Measurements from ENCODE around the gene PTX4. TPM values are rescaled to one million over a fixed set of nuclear protein-coding genes. Genes with fewer than 3 reads are reported as not detected.
A peak's percentile ranks its signal among the peaks of the same experiment; 100 is the strongest.

The PTX4 gene
- total and polyA plus RNA-seq, 9 of the 15 experiments (the other 6 are each of a cell fraction or from before 2014, with no cell fraction given): 0.11 TPM; not detected in 8

DNA sequence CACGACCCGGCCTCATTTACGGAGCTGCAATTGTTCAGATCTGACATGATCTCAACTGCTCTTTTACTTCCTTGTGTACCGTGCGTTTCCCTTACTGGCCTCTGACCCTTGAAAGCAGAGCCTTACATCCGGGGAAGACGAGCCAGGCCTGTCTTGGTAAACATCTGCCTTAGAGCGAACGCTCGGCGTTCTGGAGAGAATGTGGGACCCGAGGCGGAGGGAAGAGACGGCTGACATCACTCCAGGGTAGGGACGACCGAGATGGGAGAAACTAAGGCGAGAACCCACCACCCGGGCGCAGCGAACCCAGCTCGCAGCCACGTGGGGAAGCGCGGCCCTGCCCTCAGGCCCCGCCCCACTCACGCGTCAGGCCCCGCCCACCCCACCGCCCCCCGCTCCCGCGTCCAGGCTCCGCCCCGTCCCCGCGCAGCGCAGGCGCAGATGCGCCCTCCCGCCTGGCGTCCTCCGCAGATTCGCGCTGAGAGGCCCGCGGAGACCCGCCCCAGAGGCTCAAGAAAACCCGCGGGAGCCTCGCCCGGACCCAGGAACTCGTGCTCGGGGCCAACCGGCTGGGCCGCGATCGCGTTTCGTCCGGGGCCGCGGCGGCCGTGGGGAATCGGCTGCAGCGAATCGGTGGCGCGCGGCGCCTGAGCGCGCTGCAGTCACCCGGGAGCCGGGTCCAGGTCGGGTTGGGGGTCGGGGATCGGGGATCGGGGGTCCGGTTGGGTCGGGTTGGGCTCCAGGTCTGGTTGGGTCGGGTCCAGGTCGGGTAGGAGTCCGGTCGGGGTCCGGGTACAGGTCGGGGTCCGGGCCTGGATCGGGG, 4.4 kb upstream of the PTX4 start, which contains the start of gene TELO2 (continued):
- TF ChIP-seq GATAD2A (IDR thresholded peaks at IDR 0.05) (peak; percentile 22; the same call in 1 of the 2 replicates), RAD51 (IDR thresholded peaks at IDR 0.05; ENCODE audit: borderline replicate concordance, low read depth) (peak; percentile 33; the same call in 1 of the 2 replicates)
- TF ChIP-seq, protein P1, sequence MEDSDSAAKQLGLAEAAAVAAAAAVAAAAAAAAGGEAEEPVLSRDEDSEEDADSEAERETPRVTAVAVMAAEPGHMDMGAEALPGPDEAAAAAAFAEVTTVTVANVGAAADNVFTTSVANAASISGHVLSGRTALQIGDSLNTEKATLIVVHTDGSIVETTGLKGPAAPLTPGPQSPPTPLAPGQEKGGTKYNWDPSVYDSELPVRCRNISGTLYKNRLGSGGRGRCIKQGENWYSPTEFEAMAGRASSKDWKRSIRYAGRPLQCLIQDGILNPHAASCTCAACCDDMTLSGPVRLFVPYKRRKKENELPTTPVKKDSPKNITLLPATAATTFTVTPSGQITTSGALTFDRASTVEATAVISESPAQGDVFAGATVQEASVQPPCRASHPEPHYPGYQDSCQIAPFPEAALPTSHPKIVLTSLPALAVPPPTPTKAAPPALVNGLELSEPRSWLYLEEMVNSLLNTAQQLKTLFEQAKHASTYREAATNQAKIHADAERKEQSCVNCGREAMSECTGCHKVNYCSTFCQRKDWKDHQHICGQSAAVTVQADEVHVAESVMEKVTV (CRISPR knock-in tag; IDR thresholded peaks at IDR 0.05): no peak

DNA sequence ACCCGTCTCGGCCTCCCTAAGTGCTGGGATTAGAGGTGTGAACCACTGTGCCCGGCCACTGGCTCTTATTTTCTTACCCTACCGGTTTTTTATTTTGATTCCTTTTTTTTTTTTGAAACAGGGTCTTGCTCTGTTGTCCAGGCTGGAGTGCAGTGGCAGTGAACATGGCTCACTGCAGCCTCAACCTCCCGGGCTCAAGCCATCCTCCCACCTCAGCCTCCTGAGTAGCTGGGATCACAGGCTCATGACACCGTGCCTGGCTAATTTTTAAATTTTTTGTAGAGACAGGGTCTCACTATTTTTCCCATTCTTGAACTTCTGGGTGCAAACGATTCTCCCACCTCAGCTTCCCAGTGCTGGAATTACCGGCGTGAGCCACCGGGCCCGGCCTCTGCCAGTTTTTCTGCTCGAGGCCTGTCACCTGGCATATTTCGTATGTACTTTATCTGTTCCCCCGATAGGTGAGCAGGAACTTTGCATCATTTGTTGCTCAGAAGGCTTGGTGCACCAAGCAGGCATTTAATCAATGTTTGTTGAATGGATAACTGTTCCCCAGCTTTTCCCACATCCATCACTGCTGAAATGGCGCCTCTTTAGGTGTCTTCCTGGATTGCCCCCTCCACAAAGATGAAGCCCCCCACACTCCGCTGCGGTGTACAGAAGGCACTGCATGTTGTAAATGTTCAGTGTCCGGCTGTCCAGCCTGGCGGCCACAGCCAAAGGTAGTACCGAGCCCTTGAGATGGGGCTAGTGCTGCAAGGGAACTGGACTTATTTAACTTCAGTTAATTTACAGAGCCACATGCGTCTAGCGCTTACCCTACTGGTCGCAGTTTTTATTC, 3.6 kb upstream of the PTX4 start:
- Histone ChIP-seq H3K36me3 (ENCODE audit: control insufficient read depth, insufficient read depth, low read length) (peaks cover 33% of the 10 kb centered on the region; the same call in 2 of the 3 replicates), H2AFZ (ENCODE audit: low read depth, low read length) (peak overlapping the region; percentile 98), H3K9ac (ENCODE audit: insufficient read depth in 1 of 2, low read depth in 2 of 2, low read length in 2 of 2) (peak overlapping the region; percentile 78 to 99), H3K27me3 (ENCODE audit: control insufficient read depth in 2 of 2, insufficient read depth in 2 of 2, low read length in 2 of 2) (no peaks in the 10 kb centered on the region), H3K9me1 (ENCODE audit: control insufficient read depth, insufficient read depth, low read length) (no peaks in the 10 kb centered on the region), H3K4me1 (replicated peaks in 1 of 2; ENCODE audit: control insufficient read depth in 2 of 2, insufficient read depth in 2 of 2, low read length in 2 of 2) (peaks cover 16 to 61% of the 10 kb centered on the region in 2 experiments; a peak in 3 of 5 replicates), H4K20me1 (replicated peaks; ENCODE audit: control insufficient read depth, insufficient read depth, low read length) (peaks cover 7% of the 10 kb centered on the region; the same call in 1 of the 2 replicates), H3K9me3 (replicated peaks; ENCODE audit: control insufficient read depth, insufficient read depth, low read depth, low read length) (no peaks in the 10 kb centered on the region), H3K27ac (ENCODE audit: extremely low read depth, low read depth, low read length) (peak overlapping the region; percentile 94), H3K4me3 (peak overlapping the region; percentile 92), H3K4me2 (ENCODE audit: insufficient read depth, low read length) (peak overlapping the region; percentile 83), H3K79me2 (ENCODE audit: control insufficient read depth, insufficient read depth, low read length) (peaks cover 32% of the 10 kb centered on the region)
- DNase-seq (ENCODE audit: extremely low read depth in 1 of 4, low spot score in 3 of 4): peak in 1 of 4 experiments; percentile 18
- POLR2A ChIA-PET: interaction anchor here (0.5 to 2.6 kb wide), 8 partner anchors 9 to 231 kb away, joined by 3 to 13 read pairs (median 3); partner anchors contain the start of gene MAPK8IP3
- in situ Hi-C loops (cut with MboI): no loop called here
- peak; percentile 6 for ATAC-seq
- 63% methylated on average over 23 of the region's 23 CpGs for WGBS (ENCODE audit: insufficient coverage, low coverage, missing lambda C conversion rate)
- TSS peak; percentile 96 for BruUV-seq (replicated peaks)
- FAIRE-seq: no peak
- CTCF ChIA-PET (ENCODE audit: low intra/inter-chr PET ratio): no interaction called here
- intact Hi-C loops (cut with micrococcal nuclease): no loop called here
- peak; percentile 93 for TF ChIP-seq ZNF121 (CRISPR knock-in tag; conservative IDR thresholded peaks at IDR 0.05)
- TF ChIP-seq, protein P2, sequence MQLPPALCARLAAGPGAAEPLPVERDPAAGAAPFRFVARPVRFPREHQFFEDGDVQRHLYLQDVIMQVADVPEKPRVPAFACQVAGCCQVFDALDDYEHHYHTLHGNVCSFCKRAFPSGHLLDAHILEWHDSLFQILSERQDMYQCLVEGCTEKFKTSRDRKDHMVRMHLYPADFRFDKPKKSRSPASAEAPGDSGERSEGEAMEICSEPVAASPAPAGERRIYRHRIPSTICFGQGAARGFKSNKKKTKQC (CRISPR knock-in tag; IDR thresholded peaks at IDR 0.05): peak; percentile 67; the same call in 1 of the 2 replicates
- 0 out of 2 replicates have a peak, but pooled peaks have one; percentile 36 for TF ChIP-seq NFRKB (IDR thresholded peaks at IDR 0.05; ENCODE audit: low read depth)
- TF ChIP-seq ZNF75A (CRISPR knock-in tag; IDR thresholded peaks at IDR 0.05): peak; percentile 84
- TF ChIP-seq, protein P3, sequence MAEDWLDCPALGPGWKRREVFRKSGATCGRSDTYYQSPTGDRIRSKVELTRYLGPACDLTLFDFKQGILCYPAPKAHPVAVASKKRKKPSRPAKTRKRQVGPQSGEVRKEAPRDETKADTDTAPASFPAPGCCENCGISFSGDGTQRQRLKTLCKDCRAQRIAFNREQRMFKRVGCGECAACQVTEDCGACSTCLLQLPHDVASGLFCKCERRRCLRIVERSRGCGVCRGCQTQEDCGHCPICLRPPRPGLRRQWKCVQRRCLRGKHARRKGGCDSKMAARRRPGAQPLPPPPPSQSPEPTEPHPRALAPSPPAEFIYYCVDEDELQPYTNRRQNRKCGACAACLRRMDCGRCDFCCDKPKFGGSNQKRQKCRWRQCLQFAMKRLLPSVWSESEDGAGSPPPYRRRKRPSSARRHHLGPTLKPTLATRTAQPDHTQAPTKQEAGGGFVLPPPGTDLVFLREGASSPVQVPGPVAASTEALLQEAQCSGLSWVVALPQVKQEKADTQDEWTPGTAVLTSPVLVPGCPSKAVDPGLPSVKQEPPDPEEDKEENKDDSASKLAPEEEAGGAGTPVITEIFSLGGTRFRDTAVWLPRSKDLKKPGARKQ (CRISPR knock-in tag; IDR thresholded peaks at IDR 0.05): 0 out of 2 replicates have a peak, but pooled peaks have one; percentile 16
- TF ChIP-seq, protein P4, sequence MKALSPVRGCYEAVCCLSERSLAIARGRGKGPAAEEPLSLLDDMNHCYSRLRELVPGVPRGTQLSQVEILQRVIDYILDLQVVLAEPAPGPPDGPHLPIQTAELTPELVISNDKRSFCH (CRISPR knock-in tag; IDR thresholded peaks at IDR 0.05): no peak
- TF ChIP-seq, protein P4 (tag; IDR thresholded peaks at IDR 0.05): peak; percentile 79; the same call in 1 of the 2 replicates
- TF ChIP-seq NR3C1 (CRISPR knock-in tag; IDR thresholded peaks at IDR 0.05): no peak; the same call in 1 of the 2 replicates
- no peak for TF ChIP-seq ZNF274 (IDR thresholded peaks at IDR 0.05; ENCODE audit: borderline replicate concordance, low read depth, low read length)
- peak; percentile 40; the same call in 1 of the 2 replicates for TF ChIP-seq BCOR (IDR thresholded peaks at IDR 0.05)
- no peak for TF ChIP-seq PCBP2 (IDR thresholded peaks at IDR 0.05; ENCODE audit: low read depth, low read length, poor library complexity, severe bottlenecking)
